HCT116 (cell line): ENCODE results near the gene OTULIN. TPM values are rescaled to one million over a fixed set of nuclear protein-coding genes. Genes with fewer than 3 reads are reported as not detected.

ENCODE experiments used
- ATAC-seq: fragments of 200-7000 bp; cut with Tn5 transposase; 2 replicates; pipeline ENCODE4 v1.9.1; 2020; ENCODE audit warnings: mild to moderate bottlenecking, moderate library complexity
- BruUV-seq: library from RNA; stranded (reverse); fragments of 400-500 nt; replicated peaks from 2 replicates; lab custom pipeline; 2021; lab: Mats Ljungman, UMichigan
- CTCF ChIA-PET: fragments of 300-600 bp; sonication (Branson Sonifier 250); formaldehyde crosslinking; loops from one replicate; lab custom pipeline; 2021; ENCODE audit warnings: antibody characterized with exemption; lab: Charles Lee
- POLR2A ChIA-PET: fragments of 300-600, 350-600 bp; sonication (Branson Sonifier 250); formaldehyde crosslinking; loops from one replicate; lab custom pipeline; 2021; ENCODE audit warnings: antibody characterized with exemption; lab: Charles Lee
- RAD21 ChIA-PET, 2 experiments: fragments of 300-600 bp; sonication (Branson Sonifier 250); formaldehyde crosslinking; loops; one replicate each; lab custom pipeline; 2023; ENCODE audit warnings: low total read pairs in 2 of 2; ENCODE audit not compliant: uncharacterized antibody in 2 of 2, unreplicated experiment in 2 of 2, low non-redundant PET in 1 of 2; lab: Charles Lee
- DNase-seq: peaks from one replicate; pipeline ENCODE4 v3.0.0-alpha.2; 2010; ENCODE audit warnings: low read depth, low spot score
- H2AFZ ChIP-seq: fragments of 200-600 bp; shearing (Covaris generic), sonication (generic); 2 replicates; pipeline ENCODE4 v1.6.1; 2017; ENCODE audit warnings: low read depth, mixed run types, mixed read lengths, antibody characterized with exemption, low read length; ENCODE audit not compliant: poor library complexity, severe bottlenecking
- H3K27ac ChIP-seq: 2 replicates; pipeline ENCODE4 v1.5.1; 2012; ENCODE audit warnings: low read depth, low read length
- H3K27me3 ChIP-seq: fragments of 200-600 bp; sonication (generic); 2 replicates; pipeline ENCODE4 v1.6.1; 2016; ENCODE audit warnings: mixed run types, low read length, mixed read lengths; ENCODE audit not compliant: insufficient read depth
- H3K36me3 ChIP-seq, 2 experiments: fragments of 200-500 bp in 1 of 2; fragments of 200-600 bp in 1 of 2; sonication (Bioruptor generic) in 1 of 2; sonication (generic) in 1 of 2; 2 replicates each; pipeline versions ENCODE4 v1.5.1 to v1.6.1; 2014 to 2016; ENCODE audit warnings: low read length in 2 of 2, inconsistent platforms in 1 of 2, mixed read lengths in 1 of 2, mixed run types in 1 of 2; ENCODE audit not compliant: insufficient read depth in 2 of 2, control insufficient read depth in 1 of 2
- H3K4me1 ChIP-seq, 2 experiments: fragments of 200-600 bp in 1 of 2; sonication (generic) in 1 of 2; 2 replicates each; pipeline versions ENCODE4 v1.5.1 to v1.6.1; 2012 to 2017; ENCODE audit warnings: low read length in 2 of 2, inconsistent platforms in 1 of 2, mild to moderate bottlenecking in 1 of 2, mixed read lengths in 1 of 2, mixed run types in 1 of 2, moderate library complexity in 1 of 2; ENCODE audit not compliant: insufficient read depth in 2 of 2, control insufficient read depth in 1 of 2
- H3K4me2 ChIP-seq: fragments of 200-600 bp; sonication (generic); 2 replicates; pipeline ENCODE4 v1.6.1; 2017; ENCODE audit warnings: mixed run types, low read length, mixed read lengths
- H3K4me3 ChIP-seq, 2 experiments: fragments of 200-600 bp in 1 of 2; sonication (generic) in 1 of 2; replicated peaks in 1 of 2; 2 replicates each; pipeline ENCODE4 v1.5.1; 2011 to 2016; ENCODE audit warnings: low read length in 2 of 2, control low read depth in 1 of 2, low read depth in 1 of 2, mild to moderate bottlenecking in 1 of 2, mixed read lengths in 1 of 2, mixed run types in 1 of 2
- H3K79me2 ChIP-seq: fragments of 200-600 bp; sonication (generic); 2 replicates; pipeline ENCODE4 v1.6.1; 2017; ENCODE audit warnings: mild to moderate bottlenecking, mixed run types, low read length, moderate library complexity, mixed read lengths; ENCODE audit not compliant: insufficient read depth
- H3K9ac ChIP-seq: fragments of 200-600 bp; sonication (generic); 2 replicates; pipeline ENCODE4 v1.6.1; 2016; ENCODE audit warnings: low read length, mixed read lengths
- H3K9me2 ChIP-seq: fragments of 200-600 bp; sonication (generic), shearing (Covaris generic); 2 replicates; pipeline ENCODE4 v1.6.1; 2017; ENCODE audit warnings: mixed run types, mild to moderate bottlenecking, moderate library complexity; ENCODE audit not compliant: insufficient read depth
- H3K9me3 ChIP-seq, 2 experiments: fragments of 200-500 bp in 1 of 2; fragments of 200-600 bp in 1 of 2; sonication (Bioruptor generic) in 1 of 2; sonication (generic) in 1 of 2; 2 replicates each; pipeline ENCODE4 v1.6.1; 2014 to 2017; ENCODE audit warnings: low read length in 2 of 2, mixed read lengths in 2 of 2, inconsistent platforms in 1 of 2, low read depth in 1 of 2, mild to moderate bottlenecking in 1 of 2, mixed run types in 1 of 2, moderate library complexity in 1 of 2; ENCODE audit not compliant: control insufficient read depth in 1 of 2, insufficient read depth in 1 of 2
- H4K20me1 ChIP-seq: fragments of 200-600 bp; sonication (generic), shearing (Covaris generic); 2 replicates; pipeline ENCODE4 v1.6.1; 2017; ENCODE audit warnings: mixed run types, mild to moderate bottlenecking, moderate library complexity; ENCODE audit not compliant: insufficient read depth
- CBX3 ChIP-seq: IDR thresholded peaks from 2 replicates; pipeline ENCODE4 v1.6.1; 2012; ENCODE audit warnings: low read depth
- JUND ChIP-seq: IDR thresholded peaks from 2 replicates; pipeline ENCODE4 v1.6.1; 2012
- MAX ChIP-seq: IDR thresholded peaks from 2 replicates; pipeline ENCODE4 v1.6.1; 2012
- POLR2A ChIP-seq: IDR thresholded peaks from 2 replicates; pipeline ENCODE4 v1.7.0; 2011; ENCODE audit warnings: borderline replicate concordance; ENCODE audit not compliant: insufficient read depth, insufficient read length; ENCODE audit errors: extremely low read depth
- RAD21 ChIP-seq: IDR thresholded peaks from 2 replicates; pipeline ENCODE4 v1.6.1; 2012; ENCODE audit warnings: low read depth, mild to moderate bottlenecking
- SRF ChIP-seq: IDR thresholded peaks from 2 replicates; pipeline ENCODE4 v1.6.1; 2012; ENCODE audit warnings: low read depth
- TCF7L2 ChIP-seq: IDR thresholded peaks from 2 replicates; pipeline ENCODE4 v1.7.0; 2011; ENCODE audit warnings: borderline replicate concordance, inconsistent platforms; ENCODE audit not compliant: insufficient read depth, insufficient read length; ENCODE audit errors: extremely low read depth
- ZFX ChIP-seq: fragments of 450-650 bp; IDR thresholded peaks from 2 replicates; pipeline ENCODE4 v1.6.1; 2017
- intact Hi-C: fragments of 100-400 bp; cut with micrococcal nuclease; formaldehyde crosslinking; loops from 2 replicates; pipeline ENCODE4 v1.10.0; 2022
- total RNA-seq: library from RNA; stranded (reverse); gene quantifications from one replicate; pipeline ENCODE4 v1.2.1, GENCODE V29; 2021; ENCODE audit not compliant: unreplicated experiment
- TF ChIP-seq, protein P1 (sequence below): IDR thresholded peaks from 2 replicates; pipeline ENCODE4 v1.6.1; 2012; ENCODE audit warnings: low read depth

OTULIN gene
- total RNA-seq, 1 experiment from 2014 or later: 25.7 TPM

DNA sequence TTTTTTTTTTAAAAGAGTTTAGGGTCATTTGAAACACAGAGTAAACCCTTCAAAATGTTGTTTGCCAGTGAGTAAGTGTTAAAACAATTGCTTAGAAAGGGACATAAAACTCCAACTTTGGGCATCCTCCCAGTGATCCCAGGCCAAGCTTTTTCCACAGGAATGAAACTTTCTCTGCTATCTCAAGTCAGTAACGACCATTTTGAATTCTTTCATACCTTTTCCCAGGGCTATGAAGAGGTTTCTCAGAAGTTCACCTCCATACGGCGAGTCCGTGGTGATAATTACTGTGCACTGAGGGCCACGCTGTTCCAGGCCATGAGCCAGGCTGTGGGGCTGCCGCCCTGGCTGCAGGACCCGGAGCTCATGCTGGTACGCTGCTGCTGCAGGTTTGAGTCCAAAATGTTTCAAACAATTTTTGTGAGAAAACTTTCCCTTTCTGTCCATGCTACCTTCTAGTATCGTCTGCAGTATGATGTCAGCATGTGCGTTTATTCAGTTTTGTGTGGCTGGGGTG is 16.8 kb downstream of the OTULIN start:
- RAD21 ChIA-PET: no interaction called here
- Histone ChIP-seq H3K4me1 (no peaks in the 10 kb centered on the region), H3K9me2 (no peaks in the 10 kb centered on the region), H3K27ac (no peak overlapping the region), H3K27me3 (no peaks in the 10 kb centered on the region), H3K4me3 (no peak overlapping the region), H3K36me3 (peaks cover 10 to 25% of the 10 kb centered on the region in 2 experiments; a peak in 3 of 4 replicates), H3K79me2 (peaks cover 35% of the 10 kb centered on the region), H3K9me3 (no peaks in the 10 kb centered on the region), H3K4me2 (no peak overlapping the region), H3K9ac (no peak overlapping the region), H4K20me1 (no peaks in the 10 kb centered on the region), H2AFZ (no peak overlapping the region)
- POLR2A ChIA-PET: no interaction called here
- BruUV-seq: no TSS peak
- TF ChIP-seq JUND (no peak), CBX3 (no peak), MAX (no peak), RAD21 (no peak), SRF (no peak), TCF7L2 (no peak), ZFX (no peak), POLR2A (no peak)
- TF ChIP-seq, protein P1, sequence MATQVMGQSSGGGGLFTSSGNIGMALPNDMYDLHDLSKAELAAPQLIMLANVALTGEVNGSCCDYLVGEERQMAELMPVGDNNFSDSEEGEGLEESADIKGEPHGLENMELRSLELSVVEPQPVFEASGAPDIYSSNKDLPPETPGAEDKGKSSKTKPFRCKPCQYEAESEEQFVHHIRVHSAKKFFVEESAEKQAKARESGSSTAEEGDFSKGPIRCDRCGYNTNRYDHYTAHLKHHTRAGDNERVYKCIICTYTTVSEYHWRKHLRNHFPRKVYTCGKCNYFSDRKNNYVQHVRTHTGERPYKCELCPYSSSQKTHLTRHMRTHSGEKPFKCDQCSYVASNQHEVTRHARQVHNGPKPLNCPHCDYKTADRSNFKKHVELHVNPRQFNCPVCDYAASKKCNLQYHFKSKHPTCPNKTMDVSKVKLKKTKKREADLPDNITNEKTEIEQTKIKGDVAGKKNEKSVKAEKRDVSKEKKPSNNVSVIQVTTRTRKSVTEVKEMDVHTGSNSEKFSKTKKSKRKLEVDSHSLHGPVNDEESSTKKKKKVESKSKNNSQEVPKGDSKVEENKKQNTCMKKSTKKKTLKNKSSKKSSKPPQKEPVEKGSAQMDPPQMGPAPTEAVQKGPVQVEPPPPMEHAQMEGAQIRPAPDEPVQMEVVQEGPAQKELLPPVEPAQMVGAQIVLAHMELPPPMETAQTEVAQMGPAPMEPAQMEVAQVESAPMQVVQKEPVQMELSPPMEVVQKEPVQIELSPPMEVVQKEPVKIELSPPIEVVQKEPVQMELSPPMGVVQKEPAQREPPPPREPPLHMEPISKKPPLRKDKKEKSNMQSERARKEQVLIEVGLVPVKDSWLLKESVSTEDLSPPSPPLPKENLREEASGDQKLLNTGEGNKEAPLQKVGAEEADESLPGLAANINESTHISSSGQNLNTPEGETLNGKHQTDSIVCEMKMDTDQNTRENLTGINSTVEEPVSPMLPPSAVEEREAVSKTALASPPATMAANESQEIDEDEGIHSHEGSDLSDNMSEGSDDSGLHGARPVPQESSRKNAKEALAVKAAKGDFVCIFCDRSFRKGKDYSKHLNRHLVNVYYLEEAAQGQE: no peak
- CTCF ChIA-PET: no interaction called here
- ATAC-seq (no peak), DNase-seq (no peak)
- intact Hi-C loops: no loop called here
